Gastrocnemius medialis (tissue), 4 donors: ENCODE results near the gene PPP2R2C. TPM values are rescaled to one million over a fixed set of nuclear protein-coding genes. Genes with fewer than 3 reads are reported as not detected.
A peak's percentile ranks its signal among the peaks of the same experiment; 100 is the strongest.

ENCODE experiments used
- ATAC-seq, 2 donors: fragments of 150-250 bp; one replicate each; pipeline ENCODE4 v1.9.1; 2016
- DNase-seq, 2 donors: peaks; one replicate each; pipeline ENCODE4 v3.0.0-alpha.2; 2019
- H3K27ac ChIP-seq, 4 donors: fragments of 200-600 bp; sonication (generic); 1 replicate in 1 of 4; 2 replicates in 3 of 4; pipeline ENCODE4 v1.5.1; 2016 to 2018; ENCODE audit warnings: mild to moderate bottlenecking in 2 of 4, moderate library complexity in 1 of 4
- H3K27me3 ChIP-seq, 3 donors: fragments of 200-600 bp; sonication (generic) in 2 of 3; 1 replicate in 1 of 3; 2 replicates in 2 of 3; pipeline versions ENCODE4 v1.5.1 to v1.6.0; 2016 to 2019; ENCODE audit warnings: mild to moderate bottlenecking in 1 of 3, moderate library complexity in 1 of 3
- H3K36me3 ChIP-seq, 2 donors: fragments of 200-600 bp; sonication (generic) in 1 of 2; one replicate each; pipeline ENCODE4 v1.5.1; 2017 to 2018
- H3K4me1 ChIP-seq, 2 donors: fragments of 200-600 bp; sonication (generic) in 1 of 2; one replicate each; pipeline ENCODE4 v1.5.1; 2016 to 2017; ENCODE audit warnings: mild to moderate bottlenecking in 2 of 2
- H3K4me3 ChIP-seq, 4 donors: fragments of 200-600 bp; sonication (generic) in 3 of 4; 1 replicate in 1 of 4; 2 replicates in 3 of 4; pipeline ENCODE4 v1.5.1; 2016 to 2019; ENCODE audit warnings: mild to moderate bottlenecking in 2 of 4
- H3K9me3 ChIP-seq, 3 donors: fragments of 200-600 bp; sonication (generic) in 2 of 3; 1 replicate in 1 of 3; 2 replicates in 2 of 3; pipeline ENCODE4 v1.5.1; 2016 to 2019
- POLR2A ChIP-seq, 2 donors: fragments of 450-650 bp; IDR thresholded peaks; one replicate each; pipeline ENCODE4 v1.6.1; 2017; ENCODE audit warnings: antibody characterized with exemption in 2 of 2, mild to moderate bottlenecking in 2 of 2, moderate library complexity in 2 of 2
- in situ Hi-C, 4 donors: fragments of 200-750 bp; cut with MboI; loops; one replicate each; pipeline versions ENCODE4 v1.15.0 to v1.8.0; 2017; ENCODE audit warnings: low sequenced_read_pairs in 4 of 4
- intact Hi-C: fragments of 100-400 bp; cut with DNase I; formaldehyde crosslinking; loops from one replicate; pipeline ENCODE4 v1.15.1; 2023; ENCODE audit warnings: low total_unique reads
- total RNA-seq, 4 donors: library from RNA; depleted of rRNA; stranded (reverse); fragments of >200 nt; gene quantifications; one replicate each; pipeline versions ENCODE4 v1.1.0 to v1.2.3, GENCODE V29; 2016
- TF ChIP-seq, protein P1 (sequence below), 5 experiments: fragments of 450-650 bp in 3 of 5; fragments of 200-600 bp in 2 of 5; sonication (generic) in 2 of 5; IDR thresholded peaks in 4 of 5; conservative IDR thresholded peaks in 1 of 5; 1 replicate in 4 of 5; 2 replicates in 1 of 5; pipeline ENCODE4 v1.5.1; 2016 to 2019; ENCODE audit warnings: antibody characterized with exemption in 5 of 5, mild to moderate bottlenecking in 3 of 5, moderate library complexity in 3 of 5

PPP2R2C gene
- total RNA-seq, 4 donors from 2014 or later, result 0.44 to 2.7 (median 0.62) TPM

DNA sequence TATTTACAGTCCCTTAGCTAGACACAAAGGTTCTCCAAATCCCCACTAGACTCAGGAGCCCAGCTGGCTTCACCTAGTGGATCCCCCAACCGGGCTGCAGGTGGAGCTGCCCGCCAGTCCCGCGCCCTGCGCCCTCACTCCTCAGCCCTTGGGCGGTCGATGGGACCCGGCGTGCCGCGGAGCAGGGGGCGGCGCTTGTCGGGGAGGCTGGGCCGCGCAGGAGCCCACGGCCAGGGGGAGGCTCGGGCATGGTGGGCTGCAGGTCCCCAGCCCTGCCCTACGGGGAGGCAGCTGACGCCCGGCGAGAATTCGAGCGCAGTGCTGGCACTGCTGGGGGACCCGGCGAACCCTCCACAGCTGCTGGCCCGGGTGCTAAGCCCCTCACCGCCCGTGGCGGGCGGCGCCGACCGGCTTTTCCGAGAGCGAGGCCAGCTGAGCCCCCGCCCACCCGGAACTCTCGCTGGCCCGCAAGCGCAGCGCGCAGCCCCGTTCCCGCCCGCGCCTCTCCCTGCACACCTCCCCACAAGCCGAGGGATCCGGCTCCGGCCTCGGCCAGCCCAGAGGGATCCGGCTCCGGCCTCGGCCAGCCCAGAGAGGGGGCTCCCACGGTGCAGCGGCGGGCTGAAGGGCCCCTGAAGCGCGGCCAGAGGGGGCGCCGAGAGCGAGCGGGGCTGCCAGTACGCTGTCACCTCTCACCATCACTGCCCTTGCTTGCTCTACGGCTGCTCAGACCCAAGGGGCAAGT, 163.3 kb downstream of the PPP2R2C start:
- no peaks in the 10 kb centered on the region for H3K9me3 ChIP-seq
- peaks cover 0 to 13% (median 3%) of the 10 kb centered on the region in 3 donors for H3K27me3 ChIP-seq
- peak overlapping the region; percentile 27 to 42 (median 41) for H3K4me3 ChIP-seq
- H3K27ac ChIP-seq, result peak overlapping the region in 1 of 4 donors; percentile 7
- no peak for TF ChIP-seq POLR2A (IDR thresholded peaks at IDR 0.05)
- TF ChIP-seq, protein P1, sequence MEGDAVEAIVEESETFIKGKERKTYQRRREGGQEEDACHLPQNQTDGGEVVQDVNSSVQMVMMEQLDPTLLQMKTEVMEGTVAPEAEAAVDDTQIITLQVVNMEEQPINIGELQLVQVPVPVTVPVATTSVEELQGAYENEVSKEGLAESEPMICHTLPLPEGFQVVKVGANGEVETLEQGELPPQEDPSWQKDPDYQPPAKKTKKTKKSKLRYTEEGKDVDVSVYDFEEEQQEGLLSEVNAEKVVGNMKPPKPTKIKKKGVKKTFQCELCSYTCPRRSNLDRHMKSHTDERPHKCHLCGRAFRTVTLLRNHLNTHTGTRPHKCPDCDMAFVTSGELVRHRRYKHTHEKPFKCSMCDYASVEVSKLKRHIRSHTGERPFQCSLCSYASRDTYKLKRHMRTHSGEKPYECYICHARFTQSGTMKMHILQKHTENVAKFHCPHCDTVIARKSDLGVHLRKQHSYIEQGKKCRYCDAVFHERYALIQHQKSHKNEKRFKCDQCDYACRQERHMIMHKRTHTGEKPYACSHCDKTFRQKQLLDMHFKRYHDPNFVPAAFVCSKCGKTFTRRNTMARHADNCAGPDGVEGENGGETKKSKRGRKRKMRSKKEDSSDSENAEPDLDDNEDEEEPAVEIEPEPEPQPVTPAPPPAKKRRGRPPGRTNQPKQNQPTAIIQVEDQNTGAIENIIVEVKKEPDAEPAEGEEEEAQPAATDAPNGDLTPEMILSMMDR (IDR thresholded peaks at IDR 0.05 in 4 of 5, conservative IDR thresholded peaks at IDR 0.05 in 1 of 5), result no peak
- no peaks in the 10 kb centered on the region for H3K4me1 ChIP-seq
- H3K36me3 ChIP-seq, result no peaks in the 10 kb centered on the region
- ATAC-seq (no peak), DNase-seq (no peak)
- in situ Hi-C loops (no loop called here), intact Hi-C loops (no loop called here)

DNA sequence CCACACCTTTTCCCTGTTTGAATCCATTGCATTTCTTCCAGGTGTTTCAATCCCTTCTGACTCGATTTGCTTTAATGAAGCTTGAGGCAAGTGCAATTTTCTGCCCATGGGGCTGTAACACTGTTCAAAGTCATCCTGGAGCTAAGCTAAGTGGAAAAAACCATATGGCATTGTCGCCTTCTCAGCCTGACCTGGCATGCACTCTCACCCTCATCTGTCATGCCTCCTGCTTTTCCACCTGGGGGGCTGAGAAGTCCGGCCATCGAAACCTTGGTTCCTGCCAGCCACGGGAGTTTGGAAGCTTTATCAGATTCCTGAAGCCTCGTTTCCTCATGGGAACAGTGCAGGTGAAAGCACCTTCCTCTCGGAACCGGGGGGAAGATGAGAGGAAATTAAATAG, 164.5 kb downstream of the PPP2R2C start:
- no peak overlapping the region for H3K27ac ChIP-seq
- no peak for TF ChIP-seq POLR2A (IDR thresholded peaks at IDR 0.05)
- TF ChIP-seq, protein P1 (IDR thresholded peaks at IDR 0.05 in 4 of 5, conservative IDR thresholded peaks at IDR 0.05 in 1 of 5), result no peak
- peaks cover 0 to 5% of the 10 kb centered on the region in 2 donors for H3K36me3 ChIP-seq
- ATAC-seq (no peak), DNase-seq (no peak)
- peaks cover 0 to 13% (median 3%) of the 10 kb centered on the region in 3 donors for H3K27me3 ChIP-seq
- H3K9me3 ChIP-seq, result no peaks in the 10 kb centered on the region
- intact Hi-C loops, result no loop called here
- in situ Hi-C loops, result no loop called here
- H3K4me1 ChIP-seq, result no peaks in the 10 kb centered on the region
- no peak overlapping the region for H3K4me3 ChIP-seq

DNA sequence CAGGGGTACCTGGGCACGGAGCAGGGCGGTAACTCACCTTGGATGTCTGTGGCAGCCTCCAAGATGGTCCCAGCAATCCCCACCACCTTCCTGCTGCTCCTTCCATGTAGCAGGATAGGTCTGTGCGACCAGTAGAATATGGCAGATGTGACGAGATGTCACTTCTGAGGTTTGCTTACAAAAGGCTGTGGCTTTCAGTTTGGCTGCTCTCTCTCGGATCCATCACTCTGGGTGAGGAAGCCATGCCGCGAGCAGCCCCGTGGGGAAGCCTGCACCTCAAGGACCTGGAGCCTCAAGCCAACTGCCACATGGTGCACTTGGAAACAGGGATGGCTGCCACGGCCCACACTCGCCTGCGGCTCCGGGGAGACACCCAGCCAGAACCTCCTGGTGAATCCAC, 165.2 kb downstream of the PPP2R2C start:
- Histone ChIP-seq H3K4me3 (no peak overlapping the region), H3K9me3 (no peaks in the 10 kb centered on the region), H3K27ac (no peak overlapping the region), H3K27me3 (peaks cover 0 to 13% (median 3%) of the 10 kb centered on the region in 3 donors), H3K36me3 (peaks cover 0 to 12% of the 10 kb centered on the region in 2 donors), H3K4me1 (no peaks in the 10 kb centered on the region)
- in situ Hi-C loops (no loop called here), intact Hi-C loops (no loop called here)
- ATAC-seq (no peak), DNase-seq (no peak)
- no peak for TF ChIP-seq POLR2A (IDR thresholded peaks at IDR 0.05)
- TF ChIP-seq, protein P1 (IDR thresholded peaks at IDR 0.05 in 4 of 5, conservative IDR thresholded peaks at IDR 0.05 in 1 of 5), result no peak

DNA sequence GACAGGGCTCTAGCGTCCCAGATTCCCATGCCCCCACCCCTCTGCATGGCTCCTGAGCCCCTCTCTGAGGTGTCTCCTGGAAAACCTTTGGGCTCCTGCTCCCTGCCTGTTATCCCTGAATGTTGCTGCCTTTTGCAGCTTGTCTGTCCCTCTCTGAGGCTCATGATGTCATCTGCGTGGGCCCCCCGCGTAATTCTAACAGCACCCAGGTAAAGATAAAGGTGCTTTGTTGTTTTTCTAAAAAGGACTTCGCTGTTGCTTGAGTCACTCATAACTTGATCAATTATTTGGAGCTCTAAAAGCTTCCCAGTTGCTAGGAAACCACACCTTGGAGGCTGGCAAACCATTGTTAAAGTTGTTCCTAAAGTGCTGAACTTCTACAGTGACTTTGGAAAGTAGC, 166.1 kb downstream of the PPP2R2C start:
- H3K4me3 ChIP-seq, result no peak overlapping the region
- ATAC-seq, result no peak
- no peak for DNase-seq
- no peaks in the 10 kb centered on the region for H3K9me3 ChIP-seq
- H3K27ac ChIP-seq, result no peak overlapping the region
- TF ChIP-seq, protein P1 (IDR thresholded peaks at IDR 0.05 in 4 of 5, conservative IDR thresholded peaks at IDR 0.05 in 1 of 5), result no peak
- TF ChIP-seq POLR2A (IDR thresholded peaks at IDR 0.05), result no peak
- no peaks in the 10 kb centered on the region for H3K4me1 ChIP-seq
- in situ Hi-C loops, result no loop called here
- H3K27me3 ChIP-seq, result peaks cover 0 to 13% (median 3%) of the 10 kb centered on the region in 3 donors
- H3K36me3 ChIP-seq, result peaks cover 0 to 21% of the 10 kb centered on the region in 2 donors
- intact Hi-C loops, result no loop called here
